Muscle layer of duodenum (tissue), 2 donors: ENCODE data around the gene SENP3.
A peak's percentile ranks its signal among the peaks of the same experiment; 100 is the strongest.
"Not testable (repeated sequence)": the region's sequence is repeated elsewhere in the genome, so short reads cannot be mapped to it uniquely, and the experiment has no call there.

Source experiments
- H3K27ac ChIP-seq: one replicate; pipeline ENCODE4 v1.7.0; 2013; ENCODE audit warnings: mild to moderate bottlenecking, low read length
- H3K27me3 ChIP-seq: one replicate; pipeline ENCODE4 v1.7.0; 2013; ENCODE audit warnings: low read depth, mild to moderate bottlenecking, control low read depth, low read length
- H3K36me3 ChIP-seq, 2 donors: one replicate each; pipeline ENCODE4 v1.7.0; 2013; ENCODE audit warnings: low read length in 2 of 2, control low read depth in 1 of 2, mild to moderate bottlenecking in 1 of 2; ENCODE audit not compliant: insufficient read depth in 2 of 2, control insufficient read depth in 1 of 2
- H3K4me1 ChIP-seq, 2 donors: one replicate each; pipeline ENCODE4 v1.7.0; 2013; ENCODE audit warnings: low read length in 2 of 2, mild to moderate bottlenecking in 2 of 2, control low read depth in 1 of 2, moderate library complexity in 1 of 2; ENCODE audit not compliant: insufficient read depth in 2 of 2, control insufficient read depth in 1 of 2
- H3K4me3 ChIP-seq, 2 donors: one replicate each; pipeline ENCODE4 v1.7.0; 2013; ENCODE audit warnings: low read length in 2 of 2, low read depth in 1 of 2, mild to moderate bottlenecking in 1 of 2
- H3K9me3 ChIP-seq, 2 donors: one replicate each; pipeline ENCODE4 v1.7.0; 2013; ENCODE audit warnings: low read length in 2 of 2, control low read depth in 1 of 2, mild to moderate bottlenecking in 1 of 2; ENCODE audit not compliant: control insufficient read depth in 1 of 2
- donor health status: healthy.

The SENP3 gene

DNA sequence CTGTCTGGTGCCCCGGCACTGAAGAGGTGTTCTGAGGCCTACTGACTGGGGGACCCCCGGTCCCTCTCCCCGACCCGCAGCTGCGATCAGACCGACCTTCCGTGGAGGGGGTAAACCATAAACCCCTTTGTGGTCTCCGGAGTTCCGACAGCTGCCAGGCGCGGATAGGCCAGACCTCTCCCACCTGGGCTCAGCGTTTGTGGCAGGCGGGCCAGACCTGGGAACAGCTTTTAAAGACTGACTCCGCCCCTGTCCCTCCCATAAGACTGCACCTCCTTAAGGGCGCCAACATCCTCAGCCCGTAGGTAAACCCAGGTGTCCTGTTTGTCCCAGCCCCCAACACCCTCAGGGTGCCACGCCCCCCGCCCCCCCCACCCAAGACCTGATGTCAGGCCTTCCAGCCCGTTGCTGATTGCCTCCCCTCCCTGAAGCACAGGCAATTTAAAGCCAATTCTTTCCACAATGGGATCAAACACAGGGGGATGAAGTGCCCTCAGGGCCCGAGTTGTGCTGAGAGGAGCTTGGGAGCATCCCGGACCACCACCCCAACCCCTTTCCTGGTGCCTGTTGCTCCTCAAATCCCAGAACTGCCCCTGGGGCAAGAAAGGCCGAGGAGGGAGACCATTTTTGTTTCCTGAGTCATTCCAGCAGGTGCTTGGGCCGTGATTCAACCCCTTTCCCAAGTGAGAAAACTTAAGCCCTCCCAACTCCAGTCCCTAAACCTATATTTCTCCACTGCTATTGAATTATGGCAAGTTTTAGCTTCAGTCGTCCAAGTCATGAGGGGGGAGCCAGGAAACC, 28.4 kb downstream of the SENP3 start, which contains the start of gene SOX15:
Gene SOX15 (minus strand): TSS at position 204 of the 801 bp plus-strand sequence. CDS start 418 bp downstream, outside the sequence.
- Histone ChIP-seq H3K36me3 (peaks cover 43 to 52% of the 10 kb centered on the region in 2 donors), H3K9me3 (no peaks in the 10 kb centered on the region), H3K4me1 (peaks cover 0 to 26% of the 10 kb centered on the region in 2 donors), H3K27ac (no peak within 1 kb of the TSS), H3K27me3 (no peaks in the 10 kb centered on the region), H3K4me3 (peak within 1 kb of the TSS; percentile 37 to 71)

DNA sequence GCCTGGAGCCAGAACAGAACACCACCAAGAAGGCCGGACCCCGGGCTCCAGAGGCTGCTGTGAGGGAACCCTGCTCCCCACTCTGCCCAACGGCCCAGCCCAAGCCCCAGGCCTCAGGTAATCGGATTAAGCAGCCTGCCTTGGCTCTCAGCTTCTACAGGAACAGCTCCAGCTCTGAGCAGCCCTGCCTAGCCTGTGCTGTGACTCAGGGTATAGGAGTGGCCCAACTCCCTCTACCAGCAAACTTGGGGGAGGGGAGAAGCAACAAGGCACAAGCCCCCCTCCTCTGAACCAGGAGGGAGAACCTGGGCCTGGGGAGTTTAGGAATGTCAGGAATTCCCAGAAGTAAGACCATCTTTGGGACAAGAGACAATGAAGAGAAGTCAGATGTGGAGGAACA, 29.0 kb downstream of the SENP3 start:
- H3K27ac ChIP-seq, result no peak overlapping the region
- H3K4me1 ChIP-seq, result peaks cover 0 to 23% of the 10 kb centered on the region in 2 donors
- no peak overlapping the region for H3K4me3 ChIP-seq
- no peaks in the 10 kb centered on the region for H3K27me3 ChIP-seq
- H3K9me3 ChIP-seq, result no peaks in the 10 kb centered on the region
- peaks cover 47 to 58% of the 10 kb centered on the region in 2 donors for H3K36me3 ChIP-seq

DNA sequence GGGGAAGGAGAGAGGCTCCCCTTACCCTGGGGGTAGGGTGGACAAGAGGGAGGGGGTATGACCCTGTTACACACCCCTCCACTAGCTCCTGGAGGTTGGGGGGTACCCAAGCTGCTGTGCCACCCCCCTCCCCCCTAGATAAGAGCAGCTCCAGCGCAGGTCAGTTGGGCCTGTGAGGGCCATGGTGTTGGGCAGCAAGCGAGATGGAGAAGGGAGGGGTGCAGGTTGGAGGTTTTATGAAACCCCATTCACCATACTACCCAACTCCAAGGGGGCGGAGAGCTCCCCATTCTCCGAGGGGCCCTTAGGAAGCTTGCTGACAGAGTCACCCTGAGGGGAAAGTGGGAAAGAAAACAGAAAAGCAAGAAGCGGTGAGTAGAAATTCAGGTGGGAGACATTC, 29.9 kb downstream of the SENP3 start:
- H3K4me1 ChIP-seq, result peaks cover 0 to 18% of the 10 kb centered on the region in 2 donors
- H3K9me3 ChIP-seq, result no peaks in the 10 kb centered on the region
- no peaks in the 10 kb centered on the region for H3K27me3 ChIP-seq
- no peak overlapping the region for H3K4me3 ChIP-seq
- H3K27ac ChIP-seq, result no peak overlapping the region
- peaks cover 50 to 67% of the 10 kb centered on the region in 2 donors for H3K36me3 ChIP-seq

DNA sequence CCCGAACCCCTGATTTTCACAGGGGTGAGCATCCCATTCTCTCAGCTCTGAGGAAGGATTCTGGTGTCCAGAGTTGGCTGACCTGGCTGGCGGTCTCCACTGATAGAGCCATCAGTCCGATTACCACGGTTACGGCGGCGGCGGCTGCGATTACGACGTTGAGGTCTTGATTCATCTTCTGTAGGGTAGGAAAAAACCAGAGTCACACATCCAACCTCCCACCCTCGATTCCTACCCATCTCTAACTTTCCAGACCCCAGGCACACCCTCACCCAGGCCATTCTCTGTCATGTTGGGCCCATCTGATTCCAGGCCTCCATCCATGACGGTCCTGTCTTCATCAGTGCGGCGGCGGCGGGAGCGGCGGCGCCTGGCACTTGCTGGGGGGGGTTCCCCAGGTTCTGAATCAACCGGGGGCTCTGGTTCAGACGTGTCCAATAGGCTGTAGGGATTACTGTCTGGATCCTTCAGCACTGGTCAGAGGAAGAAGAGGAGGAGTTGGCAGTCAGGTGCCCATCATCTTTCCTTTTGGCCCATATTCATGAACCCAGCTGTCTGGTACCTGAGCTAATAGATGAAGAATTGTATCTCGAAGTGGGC, 30.8 kb downstream of the SENP3 start:
- peaks cover 0 to 14% of the 10 kb centered on the region in 2 donors for H3K4me1 ChIP-seq

DNA sequence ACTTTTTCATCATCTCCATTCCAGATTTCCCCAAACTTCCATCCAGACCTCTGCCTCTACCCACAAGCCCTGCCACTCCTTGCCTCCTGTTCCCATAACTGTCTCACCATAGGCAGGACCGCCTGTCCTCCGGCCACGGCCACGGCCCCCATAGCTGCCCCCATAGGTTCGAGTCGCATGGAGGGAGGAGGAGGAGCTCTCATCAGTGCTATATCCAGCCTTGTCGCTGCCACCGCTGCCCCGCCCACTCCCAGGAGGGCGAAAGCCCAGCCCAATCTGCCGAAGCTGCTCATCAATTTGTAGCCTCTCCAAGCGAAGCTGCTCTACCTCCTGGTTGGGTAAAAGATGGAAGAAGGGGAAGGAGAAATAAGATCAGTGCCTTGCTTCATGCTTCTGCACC, 31.6 kb downstream of the SENP3 start:
- H3K9me3 ChIP-seq, result no peaks in the 10 kb centered on the region
- H3K27me3 ChIP-seq, result no peaks in the 10 kb centered on the region
- H3K4me1 ChIP-seq, result peaks cover 0 to 8% of the 10 kb centered on the region in 2 donors
- H3K4me3 ChIP-seq, result no peak overlapping the region
- H3K27ac ChIP-seq, result no peak overlapping the region
- H3K36me3 ChIP-seq, result peaks cover 42 to 69% of the 10 kb centered on the region in 2 donors

More for the DNA sequence above, 30.8 kb downstream of the SENP3 start:
- H3K27ac ChIP-seq, result no peak overlapping the region
- H3K36me3 ChIP-seq, result peaks cover 42 to 67% of the 10 kb centered on the region in 2 donors
- H3K9me3 ChIP-seq, result no peaks in the 10 kb centered on the region
- no peak overlapping the region for H3K4me3 ChIP-seq
- no peaks in the 10 kb centered on the region for H3K27me3 ChIP-seq

DNA sequence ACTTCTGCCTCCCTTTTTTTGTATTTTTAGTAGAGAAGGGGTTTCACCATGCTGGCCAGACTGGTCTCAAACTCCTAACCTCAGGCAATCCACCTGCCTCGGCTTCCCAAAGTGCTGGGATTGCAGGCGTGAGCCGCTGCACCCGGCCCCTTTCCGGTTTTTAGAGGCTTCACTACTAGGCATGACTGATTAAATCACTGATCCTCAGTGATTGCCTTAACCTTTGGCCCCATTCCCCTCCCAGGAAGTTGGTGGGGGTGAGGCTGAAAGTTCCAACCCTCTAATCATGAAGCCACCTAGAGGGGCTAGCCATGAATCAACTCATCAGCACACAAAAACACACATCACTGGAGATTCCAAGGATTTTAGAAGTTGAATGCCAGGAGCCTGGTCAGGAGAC, 35.8 kb downstream of the SENP3 start:
- not testable (repeated sequence) for H3K9me3 ChIP-seq, H3K27me3 ChIP-seq, H3K4me1 ChIP-seq, H3K4me3 ChIP-seq, H3K27ac ChIP-seq
- peaks cover 39 to 86% of the 10 kb centered on the region in 2 donors for H3K36me3 ChIP-seq

DNA sequence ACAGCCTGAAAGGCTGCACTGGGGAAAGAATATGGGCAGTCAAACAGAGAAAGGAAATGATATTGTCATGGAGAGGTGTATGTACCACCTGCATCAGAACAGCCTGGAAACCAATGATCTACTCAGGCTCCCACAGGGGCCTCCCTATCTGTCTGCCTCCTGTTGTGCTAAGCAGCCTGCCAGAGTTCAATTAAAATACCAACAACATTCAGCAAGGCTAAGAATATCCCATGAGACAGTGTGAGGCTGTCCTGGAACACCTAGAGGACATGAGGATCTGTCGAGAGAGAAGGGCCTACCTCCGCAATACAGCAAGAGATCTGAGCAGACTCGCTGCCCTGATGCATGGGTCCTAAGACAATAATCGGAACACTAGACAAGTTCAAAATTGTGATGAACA, 44.6 kb downstream of the SENP3 start:
- no peak overlapping the region for H3K4me3 ChIP-seq
- no peak overlapping the region for H3K27ac ChIP-seq
- peaks cover 0 to 2% of the 10 kb centered on the region in 2 donors for H3K4me1 ChIP-seq
- no peaks in the 10 kb centered on the region for H3K27me3 ChIP-seq
- H3K36me3 ChIP-seq, result peaks cover 25 to 39% of the 10 kb centered on the region in 2 donors
- H3K9me3 ChIP-seq, result no peaks in the 10 kb centered on the region

DNA sequence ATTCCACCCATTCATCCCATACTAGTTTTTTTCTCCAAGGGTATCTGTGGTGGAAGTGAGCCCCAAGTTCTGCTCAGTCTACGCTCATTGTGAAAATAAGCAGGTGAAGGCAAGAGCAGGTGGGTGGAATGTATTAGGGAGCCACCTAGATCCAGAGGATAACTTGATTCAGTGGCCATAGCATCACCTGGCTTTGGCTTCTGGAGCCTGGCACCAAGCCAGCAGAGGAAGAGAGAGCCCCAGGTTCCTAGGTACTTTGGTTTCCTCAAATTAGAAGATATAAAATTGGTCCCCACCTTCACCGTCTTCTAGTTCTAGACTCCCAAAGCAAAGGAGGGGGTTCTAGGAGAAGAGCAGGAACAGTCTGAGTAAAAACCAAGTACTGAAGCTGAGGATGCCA, 48.9 kb downstream of the SENP3 start:
- no peak overlapping the region for H3K4me3 ChIP-seq
- peaks cover 13 to 29% of the 10 kb centered on the region in 2 donors for H3K4me1 ChIP-seq
- H3K27me3 ChIP-seq, result no peaks in the 10 kb centered on the region
- no peak overlapping the region for H3K27ac ChIP-seq
- no peaks in the 10 kb centered on the region for H3K9me3 ChIP-seq
- H3K36me3 ChIP-seq, result peaks cover 3 to 4% of the 10 kb centered on the region in 2 donors

DNA sequence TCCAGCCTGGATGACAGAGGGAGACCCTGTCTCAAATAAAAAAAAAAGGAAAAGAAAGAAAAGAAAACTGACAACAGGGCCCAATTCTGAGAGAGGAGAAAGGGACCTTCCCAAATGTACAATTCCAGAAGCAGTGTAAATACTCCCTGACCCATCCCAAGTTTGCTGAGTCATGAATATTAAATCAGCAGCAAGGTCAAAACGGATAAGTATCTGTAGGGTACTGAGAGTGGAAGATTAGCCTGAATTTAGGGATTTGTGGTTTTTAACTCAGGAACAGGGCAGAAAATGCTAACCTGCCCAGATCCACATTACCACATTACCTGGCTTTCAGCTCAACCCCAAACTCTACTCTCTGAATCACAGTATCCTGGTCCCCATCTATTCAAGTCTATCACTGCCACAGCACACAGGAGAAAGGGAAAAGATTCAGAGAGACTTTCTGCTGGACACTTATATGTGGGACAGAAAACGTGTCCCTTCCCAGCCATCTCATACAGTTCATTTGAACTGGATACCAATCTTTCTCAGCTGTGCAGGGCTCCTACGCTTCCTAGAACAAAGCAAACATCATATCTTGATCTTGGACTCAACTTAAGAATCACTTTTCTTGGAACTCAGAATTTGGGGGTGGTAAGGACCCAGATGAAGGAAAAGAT, 50.0 kb downstream of the SENP3 start:
- Histone ChIP-seq H3K4me1 (peaks cover 13 to 29% of the 10 kb centered on the region in 2 donors), H3K9me3 (no peaks in the 10 kb centered on the region), H3K4me3 (peak overlapping the region in 1 of 2 donors; percentile 12), H3K27ac (peak overlapping the region; percentile 26), H3K27me3 (no peaks in the 10 kb centered on the region), H3K36me3 (peaks cover 0 to 3% of the 10 kb centered on the region in 2 donors)

DNA sequence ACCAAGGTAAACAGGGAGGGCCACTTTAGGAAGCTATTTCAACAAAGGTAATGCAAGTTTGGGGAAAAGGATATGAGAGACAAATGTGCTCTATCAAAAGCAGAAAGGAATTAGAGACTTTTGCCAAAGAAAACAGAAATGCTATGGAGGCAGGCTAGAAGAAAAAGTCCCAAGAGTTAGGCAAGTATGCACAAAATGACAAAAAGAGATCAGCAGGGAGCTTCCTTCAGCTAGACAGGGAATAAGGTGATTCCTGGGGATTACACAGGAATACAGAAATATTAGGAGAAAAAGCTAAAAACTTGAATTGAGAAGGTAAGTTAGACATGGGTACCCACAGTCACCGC, 50.5 kb downstream of the SENP3 start:
- no peaks in the 10 kb centered on the region for H3K9me3 ChIP-seq
- no peaks in the 10 kb centered on the region for H3K27me3 ChIP-seq
- H3K4me3 ChIP-seq, result peak overlapping the region in 1 of 2 donors; percentile 12
- peaks cover 0 to 3% of the 10 kb centered on the region in 2 donors for H3K36me3 ChIP-seq
- H3K27ac ChIP-seq, result no peak overlapping the region
- peaks cover 13 to 29% of the 10 kb centered on the region in 2 donors for H3K4me1 ChIP-seq

DNA sequence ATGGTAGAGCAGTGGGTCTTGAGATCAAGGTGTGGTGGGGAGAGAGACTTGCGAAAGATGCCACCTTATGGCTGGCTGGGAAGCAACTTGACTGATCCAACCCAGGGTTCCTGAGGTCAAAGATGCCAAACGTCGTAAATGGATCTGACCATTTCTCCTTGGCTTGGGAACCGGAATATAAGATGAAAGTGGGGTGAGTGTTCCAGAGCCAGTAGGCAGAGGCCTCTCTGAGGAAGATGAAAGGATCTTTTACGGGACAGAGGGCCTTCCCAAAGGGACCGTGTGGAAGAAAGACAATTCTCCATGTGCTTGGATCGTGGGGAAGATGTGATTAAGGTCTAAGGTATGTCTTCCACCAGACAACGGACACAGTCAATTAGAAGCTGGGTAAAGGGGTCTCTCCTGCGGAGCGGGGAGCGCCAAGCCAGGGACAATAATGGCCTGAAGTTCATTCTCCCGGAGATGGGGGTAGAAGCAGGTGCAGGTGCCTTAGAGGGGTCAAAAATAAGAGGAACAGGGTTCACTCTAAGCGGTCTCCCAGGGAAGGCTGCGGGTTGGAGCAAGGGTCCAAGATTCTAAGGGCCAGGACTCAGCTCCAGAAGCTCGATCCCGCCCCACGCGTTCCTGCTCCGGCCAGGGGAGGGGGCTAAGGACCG, 52.2 kb downstream of the SENP3 start:
- H3K36me3 ChIP-seq, result peaks cover 0 to 3% of the 10 kb centered on the region in 2 donors
- no peaks in the 10 kb centered on the region for H3K9me3 ChIP-seq
- H3K4me1 ChIP-seq, result peaks cover 13 to 29% of the 10 kb centered on the region in 2 donors
- no peaks in the 10 kb centered on the region for H3K27me3 ChIP-seq
- H3K4me3 ChIP-seq, result peak overlapping the region; percentile 86
- peak overlapping the region; percentile 68 for H3K27ac ChIP-seq
